H1 (cell line): Measurements from ENCODE around the gene SLC12A2. TPM values are rescaled to one million over a fixed set of nuclear protein-coding genes. Genes with fewer than 3 reads are reported as not detected.

Experiments
- CHD1 ChIP-seq: IDR thresholded peaks from 2 replicates; pipeline ENCODE4 v1.6.1; 2012; ENCODE audit warnings: low read depth, low read length, improper control_type of control experiment
- PHF8 ChIP-seq: fragments of 200-600 bp; sonication (generic); conservative IDR thresholded peaks from 2 replicates; pipeline ENCODE4 v1.7.1; 2012; ENCODE audit warnings: low read depth, mild to moderate bottlenecking, inconsistent platforms, low read length, moderate library complexity
- SP4 ChIP-seq: IDR thresholded peaks from 2 replicates; pipeline ENCODE4 v1.6.1; 2012; ENCODE audit warnings: low read length, inconsistent platforms
- TCF12 ChIP-seq: IDR thresholded peaks from 2 replicates; pipeline ENCODE4 v1.6.1; 2011; ENCODE audit warnings: low read depth, mild to moderate bottlenecking, low read length
- TEAD4 ChIP-seq: IDR thresholded peaks from 2 replicates; pipeline ENCODE4 v1.6.1; 2012; ENCODE audit warnings: low read depth, low read length, inconsistent platforms, mixed read lengths
- polyA plus RNA-seq, 7 experiments: library from polyadenylated mRNA; depleted of rRNA in 3 of 7; stranded (reverse) in 5 of 7; unstranded in 2 of 7; fragments of >200 nt in 5 of 7; fragments of 200-250 nt in 2 of 7; gene quantifications; 1 replicate in 5 of 7; 2 replicates in 1 of 7; 4 replicates in 1 of 7; pipeline versions ENCODE4 v1.2.1 to v1.2.3, GENCODE V29; 2011 to 2013; ENCODE audit warnings: missing spikeins in 2 of 7, mixed read lengths in 2 of 7
- total RNA-seq: library from RNA; stranded (reverse); fragmentation: NEBNext Ultra II Directional; extraction: Animal tissue kit (Norgen Biotek cat#: 25700); gene quantifications from 2 replicates; pipeline ENCODE4 v1.2.1, GENCODE V29; 2021

The SLC12A2 gene
- total and polyA plus RNA-seq, 2 of the 8 experiments (the other 6 are each of a cell fraction or from before 2014, with no cell fraction given) = 2.6 to 16.2 TPM

DNA sequence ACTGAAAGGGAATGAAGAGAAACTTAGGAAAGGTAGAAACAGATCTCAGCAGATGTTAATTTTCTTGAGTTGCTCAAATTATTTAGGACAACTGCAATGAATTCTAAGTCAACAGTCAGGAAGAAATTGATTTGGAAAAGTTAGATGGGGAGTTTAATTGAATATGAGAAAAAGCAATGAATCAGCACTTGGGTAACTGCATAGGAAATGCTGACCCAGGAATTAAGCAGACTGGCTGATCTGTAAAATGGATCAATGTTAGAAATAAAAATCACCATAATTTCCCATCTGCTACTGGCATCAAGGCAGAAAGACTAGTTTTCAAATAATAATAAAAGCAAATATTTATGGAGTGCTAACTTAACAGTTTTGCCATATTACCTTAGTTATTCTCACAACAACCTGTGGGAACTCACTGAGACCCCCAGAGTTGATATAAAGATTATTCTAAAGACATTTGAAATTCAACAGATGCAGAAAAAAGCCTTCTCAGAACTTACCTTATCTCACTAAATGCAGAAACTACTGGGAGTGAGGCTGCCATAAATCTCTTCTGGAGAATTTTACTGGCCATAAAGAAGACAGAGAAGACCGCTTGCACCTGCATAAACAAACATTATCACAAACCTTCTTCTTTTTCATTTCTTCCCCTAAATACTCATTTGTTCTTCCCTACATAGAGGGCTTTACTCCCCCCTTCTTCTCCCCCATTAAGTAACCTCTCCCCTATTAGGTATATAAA is 22.8 kb upstream of the SLC12A2 start (continued):
- no peak for TF ChIP-seq PHF8
- no peak for TF ChIP-seq SP4
- no peak for TF ChIP-seq TEAD4
- TF ChIP-seq CHD1 = no peak
- TF ChIP-seq TCF12 = no peak
